ENCODE data around the gene PARM1.

Gene PARM1

GRCh38 chr4:75018811-75019479 lies 86.0 kb downstream of the PARM1 start:
- Histone ChIP-seq H3K9me3 (ENCODE audit: control insufficient read depth in 2 of 2, low read length in 2 of 2) (no peaks in the 10 kb centered on the region), H3K9ac (ENCODE audit: low read depth in 1 of 2, low read length in 2 of 2) (no peak overlapping the region), H3K27ac (ENCODE audit: low read depth in 2 of 2, low read length in 2 of 2) (no peak overlapping the region), H3K4me1 (ENCODE audit: control insufficient read depth in 2 of 2, insufficient read depth in 2 of 2, low read length in 2 of 2) (peaks cover 0 to 16% of the 10 kb centered on the region in 2 donors), H3K4me3 (ENCODE audit: low read length in 2 of 2) (no peak overlapping the region), H3K36me3 (ENCODE audit: control insufficient read depth in 2 of 2, insufficient read depth in 2 of 2, low read length in 2 of 2) (peaks cover 16 to 27% of the 10 kb centered on the region in 2 donors), H3K27me3 (ENCODE audit: control insufficient read depth in 2 of 2, insufficient read depth in 2 of 2, low read length in 2 of 2) (no peaks in the 10 kb centered on the region)

- H3K9me3 ChIP-seq (ENCODE audit: control insufficient read depth in 2 of 2, low read length in 2 of 2) = no peaks in the 10 kb centered on the region
- H3K36me3 ChIP-seq (ENCODE audit: control insufficient read depth in 2 of 2, insufficient read depth in 2 of 2, low read length in 2 of 2) = peaks cover 2 to 5% of the 10 kb centered on the region in 2 donors
- H3K27ac ChIP-seq (ENCODE audit: low read depth in 2 of 2, low read length in 2 of 2) = peak overlapping the region in 1 of 2 donors; percentile 69
- no peaks in the 10 kb centered on the region for H3K27me3 ChIP-seq (ENCODE audit: control insufficient read depth in 2 of 2, insufficient read depth in 2 of 2, low read length in 2 of 2)
- H3K4me1 ChIP-seq (ENCODE audit: control insufficient read depth in 2 of 2, insufficient read depth in 2 of 2, low read length in 2 of 2) = peaks cover 5 to 52% of the 10 kb centered on the region in 2 donors
- no peak overlapping the region for H3K9ac ChIP-seq (ENCODE audit: low read depth in 1 of 2, low read length in 2 of 2)
- no peak overlapping the region for H3K4me3 ChIP-seq (ENCODE audit: low read length in 2 of 2)
Measured at GRCh38 chr4:75025431-75025830, 92.5 kb downstream of the PARM1 start.

- no peaks in the 10 kb centered on the region for H3K27me3 ChIP-seq (ENCODE audit: control insufficient read depth in 2 of 2, insufficient read depth in 2 of 2, low read length in 2 of 2)
- no peaks in the 10 kb centered on the region for H3K36me3 ChIP-seq (ENCODE audit: control insufficient read depth in 2 of 2, insufficient read depth in 2 of 2, low read length in 2 of 2)
- H3K4me3 ChIP-seq (ENCODE audit: low read length in 2 of 2) = no peak overlapping the region
- no peaks in the 10 kb centered on the region for H3K9me3 ChIP-seq (ENCODE audit: control insufficient read depth in 2 of 2, low read length in 2 of 2)
- peaks cover 10 to 58% of the 10 kb centered on the region in 2 donors for H3K4me1 ChIP-seq (ENCODE audit: control insufficient read depth in 2 of 2, insufficient read depth in 2 of 2, low read length in 2 of 2)
- H3K9ac ChIP-seq (ENCODE audit: low read depth in 1 of 2, low read length in 2 of 2) = peak overlapping the region in 1 of 2 donors; percentile 6
- peak overlapping the region; percentile 82 to 92 for H3K27ac ChIP-seq (ENCODE audit: low read depth in 2 of 2, low read length in 2 of 2)
Measured at GRCh38 chr4:75028196-75028854, 95.4 kb downstream of the PARM1 start.

- Histone ChIP-seq H3K36me3 (ENCODE audit: control insufficient read depth in 2 of 2, insufficient read depth in 2 of 2, low read length in 2 of 2) (peaks cover 4 to 10% of the 10 kb centered on the region in 2 donors), H3K4me3 (ENCODE audit: low read length in 2 of 2) (peak overlapping the region in 1 of 2 donors; percentile 4), H3K9me3 (ENCODE audit: control insufficient read depth in 2 of 2, low read length in 2 of 2) (no peaks in the 10 kb centered on the region), H3K27ac (ENCODE audit: low read depth in 2 of 2, low read length in 2 of 2) (peak overlapping the region; percentile 82 to 92), H3K27me3 (ENCODE audit: control insufficient read depth in 2 of 2, insufficient read depth in 2 of 2, low read length in 2 of 2) (no peaks in the 10 kb centered on the region), H3K4me1 (ENCODE audit: control insufficient read depth in 2 of 2, insufficient read depth in 2 of 2, low read length in 2 of 2) (peaks cover 10 to 62% of the 10 kb centered on the region in 2 donors), H3K9ac (ENCODE audit: low read depth in 1 of 2, low read length in 2 of 2) (peak overlapping the region in 1 of 2 donors; percentile 7)
Measured at GRCh38 chr4:75030028-75030427, 97.1 kb downstream of the PARM1 start.

- peak overlapping the region in 1 of 2 donors; percentile 34 for H3K4me3 ChIP-seq (ENCODE audit: low read length in 2 of 2)
- H3K4me1 ChIP-seq (ENCODE audit: control insufficient read depth in 2 of 2, insufficient read depth in 2 of 2, low read length in 2 of 2) = peaks cover 10 to 64% of the 10 kb centered on the region in 2 donors
- H3K9me3 ChIP-seq (ENCODE audit: control insufficient read depth in 2 of 2, low read length in 2 of 2) = no peaks in the 10 kb centered on the region
- no peaks in the 10 kb centered on the region for H3K27me3 ChIP-seq (ENCODE audit: control insufficient read depth in 2 of 2, insufficient read depth in 2 of 2, low read length in 2 of 2)
- peak overlapping the region; percentile 82 to 92 for H3K27ac ChIP-seq (ENCODE audit: low read depth in 2 of 2, low read length in 2 of 2)
- no peak overlapping the region for H3K9ac ChIP-seq (ENCODE audit: low read depth in 1 of 2, low read length in 2 of 2)
- peaks cover 4 to 15% of the 10 kb centered on the region in 2 donors for H3K36me3 ChIP-seq (ENCODE audit: control insufficient read depth in 2 of 2, insufficient read depth in 2 of 2, low read length in 2 of 2)
Measured at GRCh38 chr4:75030649-75031235, 97.8 kb downstream of the PARM1 start.

- no peaks in the 10 kb centered on the region for H3K9me3 ChIP-seq (ENCODE audit: control insufficient read depth in 2 of 2, low read length in 2 of 2)
- H3K4me1 ChIP-seq (ENCODE audit: control insufficient read depth in 2 of 2, insufficient read depth in 2 of 2, low read length in 2 of 2) = peaks cover 11 to 71% of the 10 kb centered on the region in 2 donors
- H3K9ac ChIP-seq (ENCODE audit: low read depth in 1 of 2, low read length in 2 of 2) = no peak overlapping the region
- H3K36me3 ChIP-seq (ENCODE audit: control insufficient read depth in 2 of 2, insufficient read depth in 2 of 2, low read length in 2 of 2) = peaks cover 4 to 15% of the 10 kb centered on the region in 2 donors
- no peak overlapping the region for H3K4me3 ChIP-seq (ENCODE audit: low read length in 2 of 2)
- no peaks in the 10 kb centered on the region for H3K27me3 ChIP-seq (ENCODE audit: control insufficient read depth in 2 of 2, insufficient read depth in 2 of 2, low read length in 2 of 2)
- H3K27ac ChIP-seq (ENCODE audit: low read depth in 2 of 2, low read length in 2 of 2) = peak overlapping the region; percentile 82 to 92
Measured at GRCh38 chr4:75031775-75032174, 98.9 kb downstream of the PARM1 start.

GRCh38 chr4:75034523-75034922 lies 101.6 kb downstream of the PARM1 start:
- H3K4me1 ChIP-seq (ENCODE audit: control insufficient read depth in 2 of 2, insufficient read depth in 2 of 2, low read length in 2 of 2) = peaks cover 11 to 60% of the 10 kb centered on the region in 2 donors
- no peak overlapping the region for H3K9ac ChIP-seq (ENCODE audit: low read depth in 1 of 2, low read length in 2 of 2)
- no peaks in the 10 kb centered on the region for H3K9me3 ChIP-seq (ENCODE audit: control insufficient read depth in 2 of 2, low read length in 2 of 2)
- peak overlapping the region; percentile 35 to 69 for H3K27ac ChIP-seq (ENCODE audit: low read depth in 2 of 2, low read length in 2 of 2)
- no peaks in the 10 kb centered on the region for H3K27me3 ChIP-seq (ENCODE audit: control insufficient read depth in 2 of 2, insufficient read depth in 2 of 2, low read length in 2 of 2)
- H3K36me3 ChIP-seq (ENCODE audit: control insufficient read depth in 2 of 2, insufficient read depth in 2 of 2, low read length in 2 of 2) = peaks cover 4 to 15% of the 10 kb centered on the region in 2 donors
- H3K4me3 ChIP-seq (ENCODE audit: low read length in 2 of 2) = no peak overlapping the region

GRCh38 chr4:75035321-75035720 lies 102.4 kb downstream of the PARM1 start:
- Histone ChIP-seq H3K4me1 (ENCODE audit: control insufficient read depth in 2 of 2, insufficient read depth in 2 of 2, low read length in 2 of 2) (peaks cover 11 to 52% of the 10 kb centered on the region in 2 donors), H3K9ac (ENCODE audit: low read depth in 1 of 2, low read length in 2 of 2) (no peak overlapping the region), H3K27ac (ENCODE audit: low read depth in 2 of 2, low read length in 2 of 2) (peak overlapping the region; percentile 26 to 69), H3K4me3 (ENCODE audit: low read length in 2 of 2) (no peak overlapping the region), H3K27me3 (ENCODE audit: control insufficient read depth in 2 of 2, insufficient read depth in 2 of 2, low read length in 2 of 2) (no peaks in the 10 kb centered on the region), H3K36me3 (ENCODE audit: control insufficient read depth in 2 of 2, insufficient read depth in 2 of 2, low read length in 2 of 2) (peaks cover 4 to 15% of the 10 kb centered on the region in 2 donors), H3K9me3 (ENCODE audit: control insufficient read depth in 2 of 2, low read length in 2 of 2) (no peaks in the 10 kb centered on the region)

GRCh38 chr4:75036046-75036830 lies 103.3 kb downstream of the PARM1 start:
- no peak overlapping the region for H3K4me3 ChIP-seq (ENCODE audit: low read length in 2 of 2)
- no peaks in the 10 kb centered on the region for H3K9me3 ChIP-seq (ENCODE audit: control insufficient read depth in 2 of 2, low read length in 2 of 2)
- no peak overlapping the region for H3K9ac ChIP-seq (ENCODE audit: low read depth in 1 of 2, low read length in 2 of 2)
- H3K4me1 ChIP-seq (ENCODE audit: control insufficient read depth in 2 of 2, insufficient read depth in 2 of 2, low read length in 2 of 2) = peaks cover 6 to 45% of the 10 kb centered on the region in 2 donors
- peak overlapping the region in 1 of 2 donors; percentile 43 for H3K27ac ChIP-seq (ENCODE audit: low read depth in 2 of 2, low read length in 2 of 2)
- peaks cover 4 to 15% of the 10 kb centered on the region in 2 donors for H3K36me3 ChIP-seq (ENCODE audit: control insufficient read depth in 2 of 2, insufficient read depth in 2 of 2, low read length in 2 of 2)
- H3K27me3 ChIP-seq (ENCODE audit: control insufficient read depth in 2 of 2, insufficient read depth in 2 of 2, low read length in 2 of 2) = no peaks in the 10 kb centered on the region

Measured in mucosa of rectum (tissue), 2 donors.